A673 (cell line): ENCODE measurements around the gene ADRA2C. TPM values are rescaled to one million over a fixed set of nuclear protein-coding genes. Genes with fewer than 3 reads are reported as not detected.
A peak's percentile ranks its signal among the peaks of the same experiment; 100 is the strongest.

Experiments
- Bru-seq: library from RNA; stranded (reverse); fragments of 400-500 nt; gene quantifications from one replicate; lab custom pipeline; 2021; lab: Mats Ljungman, UMichigan
- BruChase-seq, 2 experiments: library from RNA; stranded (reverse); fragments of 400-500 nt; gene quantifications; one replicate each; lab custom pipeline; 2021; lab: Mats Ljungman, UMichigan
- BruUV-seq: library from RNA; stranded (reverse); fragments of 400-500 nt; replicated peaks from 2 replicates; lab custom pipeline; 2021; lab: Mats Ljungman, UMichigan
- CTCF ChIA-PET: fragments of 300-600 bp; sonication (Branson Sonifier 250); formaldehyde crosslinking; loops from one replicate; lab custom pipeline; 2022; ENCODE audit warnings: antibody characterized with exemption; lab: Charles Lee
- POLR2A ChIA-PET: fragments of 300-600 bp; sonication (Branson Sonifier 250); formaldehyde crosslinking; loops from one replicate; lab custom pipeline; 2022; ENCODE audit warnings: antibody characterized with exemption; ENCODE audit not compliant: low non-redundant PET; lab: Charles Lee
- DNase-seq: peaks from one replicate; pipeline ENCODE4 v3.0.0-alpha.2; 2015; ENCODE audit warnings: low spot score
- H3K27ac ChIP-seq: fragments of 200-600 bp; sonication (generic); 2 replicates; pipeline ENCODE4 v1.5.1; 2016; ENCODE audit warnings: mixed run types, low read depth, mild to moderate bottlenecking, mixed read lengths, antibody characterized with exemption, low read length; ENCODE audit not compliant: poor library complexity, severe bottlenecking
- H3K27me3 ChIP-seq: fragments of 200-600 bp; sonication (generic); replicated peaks from 2 replicates; pipeline ENCODE4 v1.6.1; 2017; ENCODE audit warnings: mixed run types, low read depth, mild to moderate bottlenecking, mixed read lengths, antibody characterized with exemption, low read length; ENCODE audit not compliant: insufficient read depth, poor library complexity
- H3K36me3 ChIP-seq: fragments of 200-600 bp; sonication (generic); 2 replicates; pipeline ENCODE4 v1.6.1; 2016; ENCODE audit warnings: mixed run types, mild to moderate bottlenecking, mixed read lengths, antibody characterized with exemption, low read length; ENCODE audit not compliant: insufficient read depth, poor library complexity, severe bottlenecking
- H3K4me1 ChIP-seq: fragments of 200-600 bp; sonication (generic); 2 replicates; pipeline ENCODE4 v1.6.1; 2017; ENCODE audit warnings: mixed run types, mild to moderate bottlenecking, mixed read lengths, antibody characterized with exemption, low read length; ENCODE audit not compliant: insufficient read depth, poor library complexity, severe bottlenecking
- H3K4me3 ChIP-seq: fragments of 200-600 bp; sonication (generic); 2 replicates; pipeline ENCODE4 v1.5.1; 2016; ENCODE audit warnings: low read depth, mixed run types, mild to moderate bottlenecking, mixed read lengths, low read length; ENCODE audit not compliant: poor library complexity, severe bottlenecking
- H3K9me3 ChIP-seq: fragments of 200-600 bp; sonication (generic); 2 replicates; pipeline ENCODE4 v1.6.1; 2016; ENCODE audit warnings: mixed run types, low read depth, mild to moderate bottlenecking, mixed read lengths, antibody characterized with exemption, low read length; ENCODE audit not compliant: poor library complexity, severe bottlenecking
- CTCF ChIP-seq: fragments of 300-800, 200-600 bp; sonication (generic); conservative IDR thresholded peaks from 2 replicates; pipeline ENCODE4 v1.5.1; 2017; ENCODE audit warnings: low read depth, mild to moderate bottlenecking, antibody characterized with exemption, low read length, moderate library complexity, mixed read lengths
- EZH2 ChIP-seq: fragments of 200-600 bp; sonication (generic); IDR thresholded peaks from 2 replicates; pipeline ENCODE4 v1.6.1; 2017; ENCODE audit warnings: borderline replicate concordance, low read depth, mild to moderate bottlenecking, mixed read lengths, antibody characterized with exemption, low read length; ENCODE audit not compliant: poor library complexity, severe bottlenecking
- intact Hi-C: fragments of 100-400 bp; cut with micrococcal nuclease; formaldehyde crosslinking; loops from one replicate; pipeline ENCODE4 v1.10.0; 2022; ENCODE audit not compliant: unreplicated experiment
- long read RNA-seq: library from polyadenylated mRNA; stranded (forward); transcript quantifications from one replicate; pipeline ENCODE4 v2.0.0, GENCODE V29; 2022
- total RNA-seq: library from RNA; stranded (reverse); gene quantifications from 2 replicates; pipeline ENCODE4 v1.2.3, GENCODE V29; 2021

The ADRA2C gene
- total RNA-seq: 14.8 and 16.7 TPM in 2 replicates
- percentile 38 among the genes with signal in this experiment for Bru-seq, nascent RNA
- BruChase-seq, experiment 1, labeled RNA remaining after a 2-hour chase: percentile 51 among the genes with signal in this experiment
- percentile 67 among the genes with signal in this experiment for BruChase-seq, experiment 2, labeled RNA remaining after a 6-hour chase
- long read RNA-seq, transcript ADRA2C-201 (1 exons, 2,129 nt): major isoform, 33 of 33 reads
- long read RNA-seq, partial matches to known transcripts: 0 of 33 reads
- long read RNA-seq, other reads (novel, unspliced or antisense): 0 of 33 reads

GRCh38 chr4:3766036-3766784 lies at the start of gene ADRA2C:
Gene ADRA2C (plus strand): TSS chr4:3766385. CDS start chr4:3766607, 222 bp downstream.
- H3K4me1 ChIP-seq: peaks cover 8% of the 10 kb centered on the region
- H3K36me3 ChIP-seq: no peaks in the 10 kb centered on the region
- no peak within 1 kb of the TSS for H3K27ac ChIP-seq
- no TSS peak for BruUV-seq
- peak within 1 kb of the TSS; percentile 39 for H3K4me3 ChIP-seq
- H3K27me3 ChIP-seq: peaks cover 15% of the 10 kb centered on the region
- no peaks in the 10 kb centered on the region for H3K9me3 ChIP-seq
- POLR2A ChIA-PET: no interaction called here
- intact Hi-C loops: no loop called here
- peak; percentile 46 for DNase-seq
- CTCF ChIA-PET: interaction anchor here (1.8 to 2.2 kb wide), 2 partner anchors 42 to 114 kb away, joined by 5 to 6 read pairs; no protein-coding TSS in a partner anchor
- TF ChIP-seq CTCF (no peak), EZH2 (no peak)

GRCh38 chr4:3716631-3717235 lies 49.5 kb upstream of the ADRA2C start:
- Histone ChIP-seq H3K36me3 (no peaks in the 10 kb centered on the region), H3K4me3 (no peak overlapping the region), H3K27me3 (no peaks in the 10 kb centered on the region), H3K27ac (no peak overlapping the region), H3K4me1 (no peaks in the 10 kb centered on the region), H3K9me3 (peaks cover 5% of the 10 kb centered on the region)
- BruUV-seq: no TSS peak
- intact Hi-C loops: no loop called here
- CTCF ChIA-PET: no interaction called here
- no peak for TF ChIP-seq CTCF
- POLR2A ChIA-PET: no interaction called here
- DNase-seq: no peak

GRCh38 chr4:3717241-3717640 lies 48.9 kb upstream of the ADRA2C start:
- Histone ChIP-seq H3K27ac (no peak overlapping the region), H3K27me3 (no peaks in the 10 kb centered on the region), H3K4me1 (no peaks in the 10 kb centered on the region), H3K9me3 (peaks cover 5% of the 10 kb centered on the region), H3K4me3 (no peak overlapping the region), H3K36me3 (no peaks in the 10 kb centered on the region)
- DNase-seq: no peak
- no TSS peak for BruUV-seq
- ChIA-PET CTCF (no interaction called here), POLR2A (no interaction called here)
- intact Hi-C loops: no loop called here
- no peak for TF ChIP-seq EZH2
- no peak for TF ChIP-seq CTCF
